ENCODE results near the gene FNBP1L.

FNBP1L gene

GRCh38 chr1:93567255-93567918 lies 119.5 kb downstream of the FNBP1L start:
- TF ChIP-seq, protein P1, sequence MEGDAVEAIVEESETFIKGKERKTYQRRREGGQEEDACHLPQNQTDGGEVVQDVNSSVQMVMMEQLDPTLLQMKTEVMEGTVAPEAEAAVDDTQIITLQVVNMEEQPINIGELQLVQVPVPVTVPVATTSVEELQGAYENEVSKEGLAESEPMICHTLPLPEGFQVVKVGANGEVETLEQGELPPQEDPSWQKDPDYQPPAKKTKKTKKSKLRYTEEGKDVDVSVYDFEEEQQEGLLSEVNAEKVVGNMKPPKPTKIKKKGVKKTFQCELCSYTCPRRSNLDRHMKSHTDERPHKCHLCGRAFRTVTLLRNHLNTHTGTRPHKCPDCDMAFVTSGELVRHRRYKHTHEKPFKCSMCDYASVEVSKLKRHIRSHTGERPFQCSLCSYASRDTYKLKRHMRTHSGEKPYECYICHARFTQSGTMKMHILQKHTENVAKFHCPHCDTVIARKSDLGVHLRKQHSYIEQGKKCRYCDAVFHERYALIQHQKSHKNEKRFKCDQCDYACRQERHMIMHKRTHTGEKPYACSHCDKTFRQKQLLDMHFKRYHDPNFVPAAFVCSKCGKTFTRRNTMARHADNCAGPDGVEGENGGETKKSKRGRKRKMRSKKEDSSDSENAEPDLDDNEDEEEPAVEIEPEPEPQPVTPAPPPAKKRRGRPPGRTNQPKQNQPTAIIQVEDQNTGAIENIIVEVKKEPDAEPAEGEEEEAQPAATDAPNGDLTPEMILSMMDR (IDR thresholded peaks at IDR 0.05; ENCODE audit: low read depth, low read length): no peak
- H3K4me3 ChIP-seq (ENCODE audit: low read depth, low read length): no peak overlapping the region

GRCh38 chr1:93569489-93569888 lies 121.6 kb downstream of the FNBP1L start:
- TF ChIP-seq, protein P1 (IDR thresholded peaks at IDR 0.05; ENCODE audit: low read depth, low read length): no peak
- no peak overlapping the region for H3K4me3 ChIP-seq (ENCODE audit: low read depth, low read length)

DNA sequence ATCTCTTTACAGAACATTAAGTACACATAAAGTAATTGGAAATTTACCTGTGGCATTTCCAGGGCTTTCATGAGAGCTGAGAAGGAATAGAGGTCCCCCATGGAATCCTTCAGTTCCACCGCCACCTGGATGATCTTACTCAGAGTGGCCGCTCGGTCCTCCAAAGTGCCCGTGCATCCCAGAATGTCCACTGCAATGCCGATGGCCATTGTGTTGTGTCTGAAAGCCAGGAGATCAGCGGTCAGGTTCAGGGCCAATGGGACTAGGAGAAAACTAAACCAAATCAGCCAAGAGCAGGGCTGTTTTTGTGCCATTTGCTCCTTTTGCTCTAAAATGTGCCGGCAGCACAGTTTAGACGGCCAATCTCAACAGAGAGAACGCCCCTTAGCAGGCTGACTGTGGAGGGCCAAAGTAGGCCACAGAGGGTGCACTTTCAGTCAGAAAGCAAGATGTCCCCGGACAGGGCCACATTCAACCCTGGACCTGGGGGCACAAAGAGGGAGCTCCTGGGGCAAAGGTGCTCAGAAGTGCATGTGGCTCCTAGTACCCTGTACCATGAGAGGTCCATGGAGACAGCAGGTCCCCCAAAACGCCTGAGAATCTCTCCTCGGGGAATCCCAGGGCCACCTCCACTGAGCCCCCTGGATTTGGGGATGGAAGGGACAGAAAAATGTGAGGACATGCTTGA lies 123.8 kb downstream of the FNBP1L start:
- TF ChIP-seq, protein P1 (IDR thresholded peaks at IDR 0.05; ENCODE audit: low read depth, low read length): no peak
- H3K4me3 ChIP-seq (ENCODE audit: low read depth, low read length): no peak overlapping the region

- TF ChIP-seq, protein P1 (IDR thresholded peaks at IDR 0.05; ENCODE audit: low read depth, low read length): no peak
- no peak overlapping the region for H3K4me3 ChIP-seq (ENCODE audit: low read depth, low read length)
These were observed 126.1 kb downstream of the FNBP1L start for GRCh38 chr1:93573940-93574469.

GRCh38 chr1:93574511-93574910 lies 126.6 kb downstream of the FNBP1L start:
- TF ChIP-seq, protein P1 (IDR thresholded peaks at IDR 0.05; ENCODE audit: low read depth, low read length): no peak
- no peak overlapping the region for H3K4me3 ChIP-seq (ENCODE audit: low read depth, low read length)

DNA sequence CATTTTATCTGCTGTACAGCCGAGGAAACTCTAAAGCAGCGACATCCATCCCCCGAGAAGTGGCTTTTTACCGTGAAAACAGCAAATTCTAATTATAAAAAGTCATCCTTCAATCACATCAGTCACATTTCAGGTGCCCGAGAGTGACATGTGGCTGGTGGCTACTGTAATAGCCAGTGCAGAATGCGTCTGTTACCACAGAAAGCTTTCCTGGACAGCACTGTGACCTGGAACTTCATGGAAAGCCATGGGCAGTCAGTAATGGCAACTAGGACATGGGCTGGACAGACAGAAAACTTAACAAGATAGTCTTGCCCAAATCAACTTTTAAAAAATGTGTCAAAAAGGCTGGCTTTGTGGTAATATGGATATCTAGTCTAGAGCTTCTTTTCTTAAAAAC lies 127.1 kb downstream of the FNBP1L start:
- H3K4me3 ChIP-seq (ENCODE audit: low read depth, low read length): no peak overlapping the region
- TF ChIP-seq, protein P1 (IDR thresholded peaks at IDR 0.05; ENCODE audit: low read depth, low read length): no peak
